ENCODE results near the gene FAM53B.

The FAM53B gene

DNA sequence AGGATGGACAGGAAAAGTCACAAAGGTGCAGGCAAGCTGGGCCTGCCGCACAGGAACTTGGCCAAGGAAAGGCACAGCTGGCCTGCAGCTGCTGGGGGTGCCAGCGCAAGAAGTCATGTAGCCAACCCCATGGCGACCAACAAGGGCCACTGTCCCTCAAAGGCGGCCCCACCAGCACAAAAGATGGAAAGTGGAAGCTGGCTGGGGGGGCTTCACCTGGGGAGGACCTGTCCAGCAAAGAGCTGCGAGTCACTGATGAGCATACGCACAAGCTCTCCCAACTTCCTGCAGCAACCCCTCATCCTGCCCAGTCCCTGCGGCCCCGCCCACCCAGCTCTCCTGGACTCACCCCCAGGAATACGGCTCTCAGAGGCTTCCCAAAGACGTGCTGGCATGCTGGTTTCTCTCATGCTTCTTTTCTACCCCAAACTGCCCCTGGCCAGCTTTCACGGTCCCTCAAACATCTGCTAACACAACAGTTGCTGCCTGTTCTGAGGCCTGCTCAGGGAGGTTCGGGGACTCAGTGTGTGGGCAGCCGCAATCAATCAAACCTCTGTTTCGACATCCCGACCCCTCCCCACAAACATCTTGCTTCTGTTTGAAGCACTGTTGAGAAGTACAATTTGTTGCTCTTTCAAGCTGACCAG is 67.6 kb downstream of the FAM53B start:
- no peak for DNase-seq

- DNase-seq: no peak
Measured at GRCh38 chr10:124675824-124676223, 68.4 kb downstream of the FAM53B start.

DNA sequence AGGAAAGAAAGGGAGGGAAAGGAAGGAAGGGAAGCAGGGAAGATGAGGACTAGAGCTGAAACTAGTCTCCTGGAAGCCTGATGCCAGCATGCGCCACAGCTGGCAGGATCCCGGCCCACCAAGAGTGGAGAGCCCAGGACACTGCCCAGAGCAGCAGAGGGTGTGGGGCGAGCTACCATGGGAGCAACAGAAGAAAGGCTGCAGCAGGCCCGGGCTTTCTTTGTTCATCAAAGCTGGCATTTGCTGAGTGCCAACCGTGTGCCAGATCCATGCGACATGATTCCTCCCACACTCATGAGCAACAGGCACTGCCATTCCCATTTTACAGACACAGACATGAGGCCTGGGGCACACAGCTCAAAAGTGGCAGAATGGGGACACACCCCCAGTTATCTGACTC is 68.9 kb downstream of the FAM53B start:
- no peak for DNase-seq

DNA sequence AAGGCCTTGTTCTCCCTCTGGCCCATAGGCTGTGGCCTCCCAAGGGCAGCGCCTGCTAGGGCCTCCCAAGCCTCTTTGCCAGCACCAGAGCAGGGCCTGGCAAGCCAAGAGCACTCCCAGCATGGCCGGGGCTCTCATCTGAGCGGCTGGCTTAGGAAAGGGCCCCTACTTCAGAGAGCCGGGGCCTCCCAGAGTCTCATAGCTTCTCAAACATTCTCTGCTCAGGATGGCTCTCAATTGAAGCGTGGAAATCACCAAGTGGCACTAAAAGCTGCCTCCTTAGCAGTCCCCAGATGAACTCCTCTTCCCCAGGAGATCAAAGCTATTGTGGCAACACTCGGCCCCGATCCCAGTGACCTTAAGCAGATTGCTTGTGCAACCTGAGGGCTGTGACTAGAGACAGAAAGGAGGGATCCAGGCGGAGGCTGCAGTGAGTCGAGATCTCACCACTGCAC is 69.4 kb downstream of the FAM53B start:
- DNase-seq: no peak

GRCh38 chr10:124672181-124672638 is 72.0 kb downstream of the FAM53B start:
- no peak for DNase-seq

- peak in 1 of 2 donors; percentile 49 for DNase-seq
Measured at GRCh38 chr10:124671486-124672075, 72.6 kb downstream of the FAM53B start.

DNA sequence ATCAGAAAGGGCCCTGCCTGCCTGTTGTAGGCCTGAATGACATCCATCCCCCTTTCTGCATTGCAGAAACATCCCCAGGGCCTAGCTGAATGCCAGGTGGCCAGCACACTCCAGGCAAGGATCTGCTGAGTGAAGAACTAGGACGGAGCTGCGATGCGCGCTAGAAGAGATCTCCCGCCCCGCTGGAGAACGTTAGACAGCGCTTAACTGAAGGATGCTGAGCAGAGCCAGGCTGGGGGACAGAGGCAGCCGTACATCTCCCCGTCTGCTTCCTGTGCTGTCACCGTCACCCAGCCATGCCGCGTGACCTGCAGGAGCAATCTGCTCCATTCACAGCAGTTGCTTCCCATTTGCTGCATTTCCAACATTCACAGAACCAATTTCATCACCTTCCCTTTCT is 73.3 kb downstream of the FAM53B start:
- DNase-seq: peak in 1 of 2 donors; percentile 34

DNA sequence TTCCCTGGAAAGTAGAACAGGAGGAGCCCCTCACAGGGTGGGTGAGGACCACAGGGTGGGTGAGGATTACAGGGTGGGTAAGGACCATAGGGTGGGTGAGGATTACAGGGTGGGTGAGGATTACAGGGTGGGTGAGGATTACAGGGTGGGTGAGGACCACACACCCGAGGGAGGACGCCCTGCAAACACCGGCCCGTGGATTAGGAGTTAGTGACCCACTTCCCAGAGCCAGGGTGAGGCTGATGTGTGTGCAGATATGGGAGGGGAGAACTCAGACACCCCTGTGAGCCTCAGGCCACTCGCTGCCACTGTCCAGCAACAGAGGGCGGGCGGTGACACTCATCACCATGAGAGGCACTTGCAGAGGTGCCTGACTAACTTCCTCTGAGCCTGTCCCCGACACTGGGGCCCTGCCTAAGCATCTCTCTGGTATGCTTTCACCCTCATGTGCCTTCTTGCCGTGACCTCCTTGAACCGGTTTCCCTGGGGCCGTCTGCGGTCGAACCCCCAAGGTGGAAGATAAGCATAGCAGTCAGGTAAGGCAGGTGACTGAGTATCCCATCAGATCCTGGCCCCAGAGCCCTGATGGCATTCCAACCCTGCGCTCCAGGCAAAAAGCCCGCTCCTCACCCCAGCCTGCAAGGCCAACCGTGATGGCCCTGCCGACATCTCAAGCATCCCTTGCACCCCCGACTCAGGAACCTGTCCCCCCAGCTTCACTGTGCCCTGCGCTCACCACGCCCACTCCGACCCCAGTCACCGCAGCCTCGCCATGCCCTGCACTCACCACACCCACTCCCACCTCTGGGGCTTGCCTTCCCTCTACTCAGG is 74.1 kb downstream of the FAM53B start:
- DNase-seq: no peak

DNA sequence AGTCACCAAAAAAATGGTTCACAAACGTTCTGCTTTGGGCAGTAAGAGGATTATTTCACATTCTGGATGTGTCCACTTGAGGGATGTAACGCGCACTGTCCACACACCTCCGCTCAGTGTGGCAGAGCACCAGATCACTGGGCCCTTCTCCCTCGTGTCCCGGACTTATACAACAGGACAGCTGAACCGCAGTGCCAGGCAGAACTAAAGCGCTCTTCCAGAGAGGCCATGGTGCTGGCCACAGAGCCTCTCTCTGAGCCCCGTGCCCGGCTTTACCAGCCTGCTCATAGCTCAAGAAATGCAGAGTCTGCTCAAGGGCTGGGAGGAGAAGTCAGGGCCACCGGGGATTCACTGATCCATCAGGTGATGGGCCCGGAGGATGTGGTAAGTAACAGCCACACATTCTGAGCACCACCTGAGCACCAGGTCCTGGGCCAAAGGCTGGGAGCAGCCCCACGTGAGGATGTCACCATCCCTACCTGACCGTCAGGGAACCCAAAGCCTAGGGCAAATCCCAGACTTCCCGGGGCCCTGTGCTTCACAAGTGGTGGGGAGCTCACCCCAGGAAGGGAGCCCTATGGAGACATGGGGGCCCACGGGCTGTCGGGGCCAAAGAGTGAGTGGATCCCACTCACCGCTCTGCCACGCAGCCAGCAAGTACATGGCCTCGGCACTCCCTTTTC is 74.9 kb downstream of the FAM53B start:
- DNase-seq: no peak

- no peak for DNase-seq
Measured at GRCh38 chr10:124668517-124669051, 75.6 kb downstream of the FAM53B start.

DNA sequence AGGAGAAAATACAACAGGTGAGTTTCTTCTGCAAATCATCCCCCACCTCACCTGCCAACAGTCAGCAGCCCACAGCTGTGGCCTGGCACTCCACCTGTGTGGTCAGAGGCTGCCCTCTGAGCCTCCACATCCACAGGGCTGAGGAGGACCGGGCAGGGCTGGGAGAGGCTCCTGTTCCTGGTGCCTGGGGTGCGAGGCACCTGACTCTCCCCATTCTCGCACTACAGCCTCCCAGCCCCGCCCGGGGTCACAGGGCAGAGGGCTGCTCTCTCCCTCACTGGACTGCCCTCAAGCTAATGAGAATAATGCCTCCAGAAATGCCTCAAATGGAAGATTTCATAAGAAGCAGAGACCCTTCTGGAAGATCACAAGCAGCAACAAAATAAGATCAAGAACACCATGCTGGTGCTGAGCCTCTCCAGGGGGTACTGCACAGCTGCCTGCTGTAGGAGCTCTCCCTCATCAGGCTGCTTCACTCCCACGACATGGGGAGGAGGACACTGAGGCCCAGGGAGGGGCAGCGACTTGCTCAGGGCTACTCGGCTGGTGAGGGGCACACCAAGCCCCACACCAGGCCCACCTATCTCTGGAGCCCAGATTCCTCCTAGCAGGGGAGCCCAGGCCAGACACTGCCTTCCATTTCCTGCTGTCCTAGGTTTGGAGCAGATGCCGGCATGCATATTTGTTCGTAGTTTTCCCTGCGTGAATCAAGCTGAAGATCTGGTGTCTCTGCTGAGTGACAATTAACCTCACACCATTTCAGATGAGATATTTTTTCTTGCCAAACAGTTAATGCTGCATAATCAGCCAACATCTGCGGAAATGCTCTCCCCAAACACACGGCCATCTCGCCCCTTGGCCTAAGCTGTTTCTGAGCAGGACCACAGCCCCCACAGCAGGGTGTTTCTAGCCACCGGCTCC is 76.5 kb downstream of the FAM53B start:
- no peak for DNase-seq

GRCh38 chr10:124666494-124666893 is 77.7 kb downstream of the FAM53B start:
- no peak for DNase-seq

DNA sequence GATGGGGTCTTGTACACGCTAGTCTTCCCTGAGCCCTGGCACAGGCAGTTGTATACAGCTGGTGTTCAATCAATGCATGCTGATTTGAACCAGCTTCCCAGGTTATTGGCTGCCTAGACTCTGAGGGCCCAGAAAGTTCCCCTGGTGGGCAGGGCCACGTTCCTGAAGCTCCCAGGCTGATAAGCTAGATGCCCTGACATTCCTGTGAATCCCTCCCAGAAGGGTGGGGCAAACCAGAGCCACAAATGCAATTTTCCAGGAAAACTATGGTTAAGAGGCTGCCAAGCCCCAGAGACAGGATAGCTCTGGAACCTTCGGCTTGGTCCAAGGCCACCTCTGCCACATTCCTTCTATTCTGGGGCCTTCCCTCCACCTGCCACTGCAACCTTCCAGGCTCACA is 78.2 kb downstream of the FAM53B start:
- DNase-seq: no peak

DNA sequence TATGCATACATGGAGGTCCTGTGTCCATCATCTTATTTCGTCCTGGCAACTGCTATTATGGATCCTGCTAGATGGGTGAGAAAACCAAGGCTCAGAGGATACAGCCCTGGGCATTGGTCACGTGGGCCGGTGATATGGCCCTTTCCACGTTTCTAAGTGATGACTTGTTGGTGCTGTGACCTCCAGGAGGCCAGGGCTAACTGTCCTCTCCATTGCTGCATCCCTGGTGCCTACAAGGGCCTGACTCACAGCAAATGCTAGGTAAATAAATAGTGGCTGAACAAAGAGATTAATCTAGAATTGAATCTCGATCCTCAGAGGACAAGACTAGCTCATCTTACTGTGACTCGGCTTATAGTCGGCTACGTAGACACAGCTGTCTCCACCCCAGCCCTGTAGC is 78.6 kb downstream of the FAM53B start:
- DNase-seq: no peak

- no peak for DNase-seq
Measured at GRCh38 chr10:124665091-124665490, 79.1 kb downstream of the FAM53B start.

DNA sequence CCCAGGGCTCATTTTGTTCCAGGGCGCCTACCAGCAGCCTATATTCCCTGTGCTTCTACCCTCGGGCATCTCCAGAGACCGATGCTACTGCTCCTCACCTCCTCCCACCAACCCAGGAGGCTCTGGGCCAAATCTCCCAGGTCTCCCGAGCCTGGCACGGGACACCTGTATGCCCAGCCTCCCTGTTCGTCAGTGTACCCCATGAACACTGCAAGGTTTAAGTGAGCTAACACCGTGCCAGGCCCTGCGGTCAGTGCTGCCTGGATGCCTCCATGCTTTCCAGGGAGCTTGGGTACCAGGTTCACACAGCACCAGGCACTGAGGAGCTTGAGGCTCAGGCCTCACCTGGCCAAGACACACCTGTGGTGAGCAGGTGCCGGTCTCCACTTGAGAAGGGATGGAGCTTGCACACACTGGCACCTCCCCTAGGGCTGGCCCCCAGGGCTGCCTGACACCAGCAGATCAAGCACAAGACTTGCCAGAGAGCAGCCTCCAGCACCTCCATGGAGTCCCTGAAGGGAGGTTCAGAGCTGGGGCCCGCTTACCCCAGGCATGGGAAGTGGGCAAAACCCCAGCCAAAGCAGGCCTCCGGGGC is 80.3 kb downstream of the FAM53B start:
- no peak for DNase-seq

- no peak for DNase-seq
Measured at GRCh38 chr10:124663228-124663627, 81.0 kb downstream of the FAM53B start.

GRCh38 chr10:124661660-124662180 is 82.5 kb downstream of the FAM53B start:
- DNase-seq: no peak

DNA sequence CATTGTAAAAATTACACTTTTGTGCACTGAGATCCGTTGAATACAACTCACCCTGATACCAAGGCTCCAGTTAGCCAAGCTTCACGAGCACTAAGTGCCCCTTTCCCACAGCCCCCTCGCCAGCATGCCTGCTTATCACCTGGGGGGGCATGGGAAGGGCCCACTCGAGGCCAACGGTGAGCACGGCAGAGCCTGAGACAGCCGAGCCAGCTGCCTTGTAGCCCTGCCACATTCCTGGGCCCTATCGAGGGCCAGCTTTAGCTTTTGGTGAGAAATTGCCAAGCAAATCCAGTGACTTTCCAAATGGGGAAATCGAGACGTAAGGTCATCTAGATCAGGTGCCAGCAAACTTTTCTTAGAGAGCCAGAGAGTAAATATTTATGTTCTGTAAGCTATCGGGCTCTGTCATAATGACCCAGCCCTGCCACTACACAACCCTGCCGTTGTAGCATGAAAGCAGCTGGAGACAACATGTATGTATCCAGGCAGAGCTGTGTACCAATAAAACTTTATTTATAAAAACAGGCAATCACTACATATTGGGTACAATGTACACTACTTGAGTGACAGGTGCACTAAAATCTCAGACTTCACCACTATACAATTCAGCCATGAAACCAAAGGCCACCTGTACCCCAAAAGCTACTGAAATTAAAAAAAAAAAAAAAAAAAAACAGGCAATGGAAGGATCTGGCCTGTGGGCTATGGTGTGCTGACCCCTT is 83.6 kb downstream of the FAM53B start:
- DNase-seq: no peak

DNA sequence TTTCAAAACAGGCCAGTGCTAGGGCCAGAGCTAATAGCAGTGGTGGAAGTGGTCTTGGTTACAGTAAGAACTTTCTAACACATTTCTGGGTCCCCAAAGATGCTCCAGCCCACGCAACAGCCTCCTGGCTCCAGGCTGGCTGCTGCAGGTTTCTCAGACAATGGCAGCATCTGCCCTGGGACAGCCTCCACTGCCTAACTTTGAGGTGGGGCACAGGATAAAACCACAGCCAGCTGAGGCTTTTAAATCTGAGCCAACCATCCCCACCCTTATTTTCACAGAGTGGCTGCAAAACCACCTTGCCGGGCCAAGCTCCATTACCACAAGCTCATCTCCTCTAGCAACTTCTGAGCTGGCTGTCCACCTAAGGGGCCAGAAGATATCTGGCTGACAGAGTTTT is 84.8 kb downstream of the FAM53B start:
- DNase-seq: peak in 1 of 2 donors; percentile 39

Data from CD4-positive, alpha-beta T cell treated with Interferon alpha-2 for 1 hour (primary cell).